NCI-H2171 treated with DMSO at 0.1 percent for 48 hours (cell line): ENCODE data around the gene GDF9.

Experiments used
- DNase-seq: peaks from one replicate; lab custom pipeline; 2025; lab: John Stamatoyannopoulos, UW

Gene GDF9

DNA sequence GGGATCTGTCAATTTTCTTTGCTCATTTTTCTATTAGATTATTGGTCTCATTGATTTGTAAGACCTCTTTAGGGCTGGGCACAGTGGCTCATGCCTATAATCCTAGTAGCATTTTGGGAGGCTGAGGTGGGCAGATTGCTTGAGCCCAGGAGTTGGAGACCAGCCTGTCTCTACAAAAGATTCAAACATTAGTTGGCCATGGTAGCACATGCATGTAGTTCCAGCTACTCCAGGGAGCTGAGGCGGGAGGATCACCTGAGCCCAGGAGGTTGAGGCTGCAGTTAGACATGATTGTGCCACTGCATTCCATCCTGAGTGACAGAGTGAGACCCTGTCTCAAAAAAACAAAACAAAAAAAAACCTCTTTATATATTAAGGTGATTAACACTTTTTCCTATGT lies 29.4 kb downstream of the GDF9 start:
- no peak for DNase-seq

DNA sequence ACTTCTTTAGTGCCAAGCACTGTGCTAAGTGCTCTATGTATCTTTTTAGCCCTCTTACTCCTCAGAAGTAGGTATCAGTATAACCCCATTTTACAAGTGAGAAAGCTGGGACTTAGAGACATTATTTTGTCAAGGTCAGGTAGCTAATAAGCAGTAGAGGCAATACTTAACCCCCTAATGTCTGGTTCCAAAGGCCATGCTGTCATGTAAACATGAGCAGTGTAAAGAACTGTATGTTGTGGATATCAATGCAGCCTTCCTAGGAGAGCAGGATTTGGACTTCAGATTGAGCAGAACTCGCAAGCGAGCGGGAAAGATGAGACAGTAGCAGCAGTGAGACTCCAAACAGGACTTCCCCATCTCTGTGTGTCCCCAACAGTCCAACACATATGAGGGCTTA lies 32.2 kb downstream of the GDF9 start:
- DNase-seq: no peak

DNA sequence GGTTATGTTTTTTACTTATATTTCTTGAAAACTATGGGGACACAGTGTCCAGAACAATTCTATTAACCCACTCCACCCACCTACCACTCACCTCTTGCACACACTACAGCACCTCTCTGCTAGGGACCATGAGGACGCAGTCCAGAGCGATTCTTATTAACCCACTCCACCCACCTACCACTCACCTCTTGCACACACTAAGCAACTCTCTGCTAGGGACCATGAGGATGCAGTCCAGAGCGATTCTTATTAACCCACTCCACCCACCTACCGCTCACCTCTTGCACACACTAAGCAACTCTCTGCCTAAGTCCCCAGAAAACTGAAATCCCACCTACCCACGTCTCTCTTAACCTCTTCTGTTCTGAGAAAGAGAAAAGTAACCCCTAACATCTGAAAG lies 33.7 kb downstream of the GDF9 start:
- no peak for DNase-seq

DNA sequence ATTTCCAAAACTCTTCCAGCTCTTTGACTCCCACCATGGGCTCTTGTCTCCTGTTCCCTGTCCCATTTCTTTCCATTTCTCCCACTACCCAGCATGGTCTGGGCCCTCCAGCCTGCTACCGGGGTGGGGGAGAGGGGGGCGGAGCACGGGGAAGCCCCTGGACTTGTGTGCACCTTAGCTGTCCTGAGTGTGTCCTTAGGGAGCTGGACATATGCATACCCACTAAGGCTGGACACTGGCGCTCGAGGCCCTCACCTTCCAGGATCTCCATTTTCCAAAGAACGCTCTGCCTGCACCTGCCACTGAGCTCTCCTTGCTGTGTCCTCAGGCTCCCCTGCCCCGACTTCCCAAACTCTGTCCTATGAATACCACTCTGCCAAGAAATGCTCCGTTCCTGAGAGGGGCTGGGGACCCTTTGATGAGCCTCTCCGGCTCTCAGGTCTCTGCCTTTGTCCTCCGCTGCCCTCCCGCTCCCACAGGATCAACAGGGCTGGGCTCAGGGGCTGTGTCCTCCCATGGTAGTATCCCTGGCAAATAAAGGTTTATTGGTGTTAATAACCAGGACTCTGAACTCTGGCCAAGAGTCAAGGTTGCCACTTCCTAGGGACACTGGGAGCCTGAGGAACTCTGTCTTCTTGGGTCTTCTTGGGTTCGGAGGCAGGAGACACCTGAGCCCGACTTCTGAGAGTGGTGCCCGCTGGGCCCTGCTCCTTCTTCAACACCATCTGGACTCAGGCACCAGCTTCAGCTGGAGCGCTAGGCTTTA lies 35.0 kb downstream of the GDF9 start:
- DNase-seq: no peak

DNA sequence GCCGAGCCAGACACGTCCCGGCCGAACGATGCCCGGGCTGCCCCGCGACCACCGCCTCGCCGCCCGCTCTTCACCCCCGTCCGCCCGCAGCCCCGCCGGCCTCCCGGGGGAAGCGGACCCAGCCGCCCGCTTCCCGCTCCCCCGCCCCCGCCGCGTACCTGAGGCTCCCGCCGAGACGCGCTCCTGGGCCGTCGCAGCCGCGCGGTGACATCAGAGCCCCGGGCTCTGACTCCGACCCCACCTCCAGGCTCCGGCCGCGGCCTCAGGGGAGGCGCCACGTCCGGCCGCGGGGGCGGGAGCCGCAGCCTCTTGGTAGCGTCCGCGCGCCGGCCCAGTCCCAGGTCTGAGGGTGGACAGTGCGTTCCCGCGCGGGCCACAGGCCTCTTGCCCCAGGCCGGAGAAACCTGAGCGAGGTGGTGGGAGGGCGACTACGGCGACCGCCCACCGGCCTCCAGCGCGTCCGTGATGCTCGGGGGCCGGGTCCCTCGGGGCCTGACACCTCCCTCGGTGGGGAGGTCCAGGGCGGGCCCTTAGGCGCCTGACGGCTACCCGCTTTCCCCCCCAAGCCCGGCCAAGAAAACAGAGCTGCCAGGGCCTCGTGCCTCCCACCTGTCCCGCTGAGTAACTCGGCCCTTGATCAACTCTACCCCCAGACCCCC lies 35.7 kb downstream of the GDF9 start, which contains the start of gene SHROOM1:
SHROOM1 (minus strand) TSS at position 212 of the 659 bp plus-strand sequence. CDS start 4,507 bp downstream, outside the sequence.
- DNase-seq: no peak

DNA sequence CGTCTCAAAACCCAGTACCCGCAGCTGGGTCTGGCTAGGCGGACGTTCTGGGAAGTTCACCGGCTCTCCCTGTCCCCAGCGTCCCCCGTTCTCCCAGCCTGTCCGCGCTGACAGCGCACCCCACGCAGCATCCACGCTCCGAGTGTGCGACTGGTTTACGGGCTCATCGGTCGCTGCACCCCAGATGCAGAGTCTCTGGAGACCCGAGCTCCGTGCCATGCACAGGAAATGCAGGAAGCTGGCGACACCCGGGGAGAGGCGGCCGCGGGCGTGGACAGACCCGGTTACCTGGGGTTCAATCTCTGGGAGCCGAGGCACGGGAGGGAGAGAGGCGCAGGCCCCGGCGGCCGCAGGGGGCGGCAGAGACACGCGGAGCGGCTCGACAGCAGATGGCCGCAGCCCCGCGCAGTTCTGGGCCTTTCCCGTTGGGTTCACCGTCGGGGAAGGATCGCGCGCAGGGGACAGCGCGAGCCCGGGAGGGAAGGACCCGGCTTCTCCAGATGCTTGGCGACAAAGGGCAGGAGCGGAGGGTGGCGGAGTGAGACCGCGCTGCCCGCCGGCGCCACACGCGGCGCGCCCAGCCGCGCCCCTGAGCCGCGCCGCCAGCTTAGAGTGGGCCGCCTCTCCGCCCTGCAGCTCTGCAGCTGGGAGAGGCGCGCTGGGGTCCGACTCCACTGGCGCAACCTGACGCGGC lies 36.4 kb downstream of the GDF9 start:
- DNase-seq: peak; percentile 44

DNA sequence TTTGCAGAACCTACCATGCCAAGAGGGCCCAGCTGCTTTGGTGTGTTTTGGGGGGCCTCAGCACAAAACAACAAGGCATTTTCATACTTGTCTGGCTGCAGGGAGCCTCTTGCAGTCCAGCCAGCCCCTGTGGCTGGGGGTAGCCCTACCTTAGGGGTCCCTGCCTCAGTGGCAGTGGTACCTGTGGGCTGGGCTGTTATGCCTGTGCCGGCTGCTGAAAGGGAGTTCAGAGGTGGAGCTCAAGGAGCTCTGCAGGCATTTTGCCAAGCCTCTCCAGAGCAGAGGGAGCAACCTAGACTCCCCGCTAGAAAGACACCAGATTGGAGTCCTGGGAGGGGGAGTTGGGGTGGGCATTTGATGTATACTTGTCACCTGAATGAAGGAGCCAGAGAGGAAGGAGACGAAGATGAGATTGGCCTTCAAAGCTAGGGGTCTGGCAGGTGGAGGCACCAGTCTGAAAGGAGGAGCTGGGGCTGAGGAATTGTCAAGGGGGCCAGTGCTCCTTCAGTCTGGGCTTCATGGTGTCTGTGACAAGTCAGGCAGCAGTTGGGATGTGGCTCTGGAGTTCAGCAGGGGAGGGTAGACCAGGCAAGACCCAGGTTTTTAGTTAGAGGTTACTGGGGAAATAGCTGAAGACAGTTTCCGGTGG lies 37.3 kb downstream of the GDF9 start:
- peak; percentile 56 for DNase-seq

DNA sequence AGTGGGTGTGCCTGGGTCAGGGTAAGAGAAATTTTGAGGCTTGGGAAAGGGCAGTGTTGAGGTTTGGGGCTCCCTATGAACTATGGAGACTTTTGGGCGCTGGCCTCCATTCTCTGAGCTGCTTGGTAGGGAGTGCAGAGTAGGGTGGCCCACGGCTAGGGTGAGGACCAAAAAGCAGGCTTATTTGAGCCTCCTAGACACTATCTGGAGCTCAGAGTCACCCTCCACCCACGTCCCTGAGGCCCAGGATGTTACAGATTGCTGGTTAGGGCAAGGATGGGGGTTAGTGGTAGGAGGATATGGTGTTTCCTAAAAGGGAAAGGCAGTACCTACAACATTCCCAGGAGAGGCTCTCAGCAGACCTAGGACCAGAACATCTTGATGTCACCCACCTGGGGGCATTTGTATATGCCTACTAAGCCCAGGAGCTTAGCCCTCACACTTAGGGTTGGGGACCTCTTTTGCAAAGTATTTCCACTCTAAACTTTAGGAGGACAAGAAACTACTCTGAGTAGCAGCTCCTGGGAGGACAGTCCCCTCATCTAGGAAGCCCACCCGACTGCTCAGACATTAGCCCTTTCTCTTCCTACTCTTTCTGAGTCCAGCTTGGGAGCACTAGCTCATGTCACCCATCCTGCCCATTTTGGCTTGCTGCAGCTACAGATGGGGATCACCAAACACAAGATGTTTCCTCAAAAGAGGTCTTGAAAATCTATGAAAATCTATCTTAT lies 38.2 kb downstream of the GDF9 start:
- DNase-seq: no peak

DNA sequence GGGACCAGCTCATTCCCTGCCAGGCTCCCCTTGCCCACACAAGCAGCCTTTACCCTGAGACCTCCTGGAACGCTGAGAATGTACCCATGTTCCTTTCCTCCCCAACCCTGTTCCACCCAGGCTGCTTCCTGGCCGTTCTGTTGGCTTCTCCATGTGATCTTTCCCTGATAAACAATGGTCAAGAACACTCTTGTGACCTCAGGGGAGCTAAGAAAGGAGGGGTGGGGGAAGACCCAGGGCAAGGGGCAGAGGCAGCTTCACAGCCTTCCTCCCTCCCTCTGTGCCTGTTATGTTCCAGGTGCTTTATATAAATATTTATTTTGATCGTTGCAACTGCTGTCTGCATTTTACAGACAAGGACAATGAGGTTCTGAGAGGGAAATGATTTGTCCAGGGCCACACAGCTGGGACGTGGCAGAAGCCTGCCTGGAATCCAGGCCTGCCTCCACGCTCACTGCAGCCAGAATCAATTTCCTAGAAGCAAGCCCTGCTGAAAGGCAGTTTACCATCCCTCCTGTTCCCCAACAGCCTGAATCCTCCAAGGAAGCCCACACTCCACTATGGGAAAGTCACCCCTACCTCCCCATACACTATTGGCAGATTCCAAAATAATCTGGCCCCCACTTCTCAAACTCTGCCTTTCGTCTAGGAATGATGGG lies 39.7 kb downstream of the GDF9 start:
- DNase-seq: no peak

DNA sequence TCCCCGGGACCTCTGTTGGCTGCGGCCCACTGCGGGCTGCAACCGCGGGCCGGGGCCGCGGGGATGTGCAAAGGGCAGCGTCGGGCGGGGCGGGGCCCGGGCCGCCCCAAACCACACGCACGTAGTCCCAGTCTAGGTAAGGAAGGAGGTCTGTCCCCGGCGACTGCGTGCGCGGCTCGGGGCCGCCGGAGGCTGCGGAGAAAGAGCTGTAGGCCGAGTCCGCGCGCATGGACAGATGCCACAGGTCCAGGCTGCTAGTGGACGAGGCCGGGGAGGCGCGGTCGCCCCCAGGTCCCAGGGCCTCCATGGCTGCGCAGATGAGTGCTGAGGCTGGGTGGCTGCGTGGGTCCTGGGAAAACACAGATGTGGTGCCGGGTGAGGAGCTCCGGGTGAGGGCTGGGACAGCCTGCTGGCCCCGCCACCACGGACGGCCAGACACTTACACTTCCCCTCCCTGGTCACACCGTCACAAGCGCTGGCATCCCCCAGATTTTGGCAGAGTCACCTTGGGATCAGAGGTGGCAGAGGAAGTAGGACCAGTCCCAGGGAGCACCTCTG lies 40.4 kb downstream of the GDF9 start:
- no peak for DNase-seq

DNA sequence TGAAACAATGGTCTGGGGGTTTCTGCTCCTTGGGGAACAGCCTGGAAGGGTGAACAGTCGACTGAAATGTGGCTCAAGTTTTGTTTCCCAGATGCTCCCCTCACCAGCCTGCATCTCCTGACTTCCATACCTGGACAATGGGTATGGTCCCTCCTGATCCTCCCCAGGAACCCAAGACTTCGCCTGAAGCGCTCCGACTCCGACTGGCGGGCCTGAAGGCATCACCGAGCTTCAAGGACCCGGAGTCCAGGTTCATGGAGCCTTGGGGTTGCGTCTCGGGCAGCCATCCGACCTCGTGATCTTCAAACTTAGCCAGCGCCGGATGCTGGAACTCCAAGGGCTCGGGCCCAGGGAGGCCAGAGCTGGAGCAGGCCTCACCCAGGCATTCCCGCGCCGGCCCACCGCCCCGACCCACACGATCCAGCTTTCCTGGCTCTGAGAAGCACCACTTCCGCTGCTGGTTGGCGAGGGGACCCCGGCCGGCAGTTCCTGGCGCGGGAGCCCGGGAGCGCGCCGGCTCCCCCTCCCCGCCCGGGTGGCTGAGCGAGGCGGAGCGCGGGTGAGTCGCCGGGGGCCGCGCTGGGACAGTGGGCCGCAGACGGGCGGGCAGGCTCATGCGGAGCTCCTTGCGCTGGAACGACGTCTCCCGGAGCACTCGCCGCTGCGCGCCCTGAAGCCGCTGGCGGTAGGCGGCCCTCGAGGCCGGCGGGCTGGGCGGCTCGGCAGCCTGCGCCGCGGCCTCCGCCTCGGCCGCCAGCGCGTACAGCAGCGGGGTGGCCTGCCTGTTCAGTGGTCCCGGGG lies 41.0 kb downstream of the GDF9 start:
- DNase-seq: no peak

DNA sequence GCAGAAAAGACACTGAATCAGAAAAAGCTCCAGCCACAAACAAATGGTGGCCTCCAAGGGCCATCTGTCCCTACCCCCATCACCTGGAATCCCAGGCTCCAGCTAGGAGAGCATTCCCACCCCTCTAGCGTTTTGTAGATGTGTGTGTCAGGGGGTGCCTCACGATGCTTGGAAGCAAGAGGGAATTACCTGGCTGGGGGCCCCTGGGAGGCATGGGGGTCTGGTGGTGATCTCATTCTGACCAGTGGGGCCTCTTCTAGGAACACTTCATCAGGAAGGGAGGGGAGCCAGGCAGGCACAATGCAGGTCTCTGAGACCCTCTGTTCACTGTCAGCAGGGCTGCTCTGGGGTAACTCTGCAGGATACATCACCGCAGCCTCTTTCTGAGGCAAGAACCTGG lies 41.8 kb downstream of the GDF9 start:
- DNase-seq: no peak

DNA sequence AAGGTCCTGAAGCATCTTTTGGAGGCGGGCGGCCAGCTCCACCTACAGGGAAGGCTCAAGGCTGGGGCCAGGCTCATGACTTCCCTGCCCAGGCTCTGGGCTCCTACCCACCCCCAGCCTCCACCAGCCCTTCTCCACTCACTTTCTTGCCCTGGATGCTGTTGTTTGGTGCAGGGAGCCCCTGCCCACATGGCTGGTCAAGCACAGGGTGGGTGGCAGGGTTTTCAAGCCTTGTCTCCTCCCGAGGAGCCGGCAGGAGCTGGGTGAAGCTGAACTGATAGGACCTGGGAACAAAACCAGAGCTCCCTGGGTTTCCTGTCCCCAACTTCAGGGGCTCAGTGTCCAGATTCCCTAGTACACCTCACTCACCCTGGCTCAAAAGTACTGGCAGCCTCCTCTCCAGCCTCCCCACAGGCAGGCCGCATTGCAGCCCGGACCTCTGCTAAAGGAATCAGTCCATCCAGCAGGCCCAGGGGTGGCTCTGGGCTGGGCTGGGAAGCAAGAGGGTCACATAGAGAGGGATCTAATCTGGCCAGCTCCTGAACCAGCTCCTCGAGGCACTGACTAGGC lies 42.7 kb downstream of the GDF9 start:
- no peak for DNase-seq

DNA sequence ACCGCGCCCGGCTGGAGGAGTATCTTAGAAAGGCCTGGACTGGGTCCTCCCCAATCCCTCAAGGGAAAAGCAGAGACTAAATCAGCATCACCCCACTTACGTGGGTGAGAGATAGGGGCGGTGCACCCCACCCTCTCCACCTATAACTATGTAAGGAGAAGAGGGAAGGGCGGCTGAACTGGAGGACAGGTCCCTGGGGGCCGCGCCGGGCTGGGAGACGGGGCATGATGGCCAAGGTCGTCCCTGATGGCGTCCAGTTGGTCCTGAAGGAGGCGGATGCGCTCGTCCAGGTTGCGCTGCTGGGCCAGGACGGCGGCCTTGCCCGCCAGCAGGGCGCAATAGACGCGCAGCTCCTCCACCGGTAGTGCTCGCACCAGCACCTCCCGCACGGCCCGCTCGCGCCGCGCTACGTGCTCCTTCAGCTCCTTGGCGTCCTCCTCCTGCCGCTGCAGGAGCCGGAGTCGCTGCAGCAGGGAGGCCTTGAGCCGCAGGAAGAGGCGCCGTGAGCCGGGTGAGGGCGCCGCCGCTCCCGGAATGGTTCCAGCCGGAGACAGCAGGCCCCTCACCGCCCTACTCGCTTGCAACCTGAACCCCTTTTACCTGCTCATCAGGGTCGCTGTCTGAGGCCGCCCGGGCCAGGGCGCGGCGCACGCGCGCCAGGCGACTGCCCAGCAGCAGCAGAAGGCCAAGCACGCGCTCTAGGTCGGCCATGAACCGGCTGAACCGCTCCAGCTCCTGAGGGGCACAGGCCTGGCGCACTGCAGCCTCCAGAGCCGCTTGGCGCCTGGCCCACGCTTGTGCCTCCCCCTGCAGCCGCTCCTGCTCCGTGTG lies 43.4 kb downstream of the GDF9 start:
- no peak for DNase-seq

DNA sequence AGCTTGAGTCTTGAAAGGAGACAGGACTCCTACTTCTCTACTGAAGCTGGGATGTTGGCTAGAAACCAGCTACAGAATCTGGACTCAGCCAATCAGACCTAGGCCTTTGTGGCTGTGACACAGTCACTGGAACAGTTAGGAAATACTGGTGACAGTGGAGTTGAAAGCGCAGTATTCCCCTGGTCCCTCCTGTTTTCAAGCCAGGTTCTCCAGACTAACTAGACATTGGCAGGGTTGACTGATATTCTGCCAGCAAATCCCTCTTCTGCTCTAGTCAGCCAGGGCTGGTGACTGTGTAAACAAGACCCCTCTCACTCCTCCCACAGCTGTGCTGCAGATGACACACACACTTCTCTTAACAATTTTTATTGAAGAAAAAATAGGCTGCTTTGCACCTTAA lies 44.5 kb downstream of the GDF9 start:
- peak; percentile 53 for DNase-seq

DNA sequence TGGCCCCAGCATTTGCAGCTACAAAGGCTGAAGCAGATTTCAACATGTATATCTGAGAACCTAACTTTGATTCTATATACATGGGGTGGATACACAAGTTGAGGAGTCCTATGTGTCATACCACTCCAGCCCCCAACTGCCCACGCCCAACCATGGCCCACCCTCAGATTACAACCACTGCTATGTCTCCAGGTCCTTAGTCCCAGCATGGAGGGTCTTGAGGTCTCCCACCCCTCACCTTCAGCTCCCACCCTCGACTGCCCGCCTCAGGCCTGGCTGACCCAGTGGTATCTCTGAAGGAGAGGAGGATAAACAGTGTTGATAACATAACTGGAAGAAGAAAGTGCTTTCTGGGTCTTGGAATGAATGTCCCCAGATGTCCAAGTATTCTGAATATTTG lies 44.9 kb downstream of the GDF9 start:
- DNase-seq: no peak

DNA sequence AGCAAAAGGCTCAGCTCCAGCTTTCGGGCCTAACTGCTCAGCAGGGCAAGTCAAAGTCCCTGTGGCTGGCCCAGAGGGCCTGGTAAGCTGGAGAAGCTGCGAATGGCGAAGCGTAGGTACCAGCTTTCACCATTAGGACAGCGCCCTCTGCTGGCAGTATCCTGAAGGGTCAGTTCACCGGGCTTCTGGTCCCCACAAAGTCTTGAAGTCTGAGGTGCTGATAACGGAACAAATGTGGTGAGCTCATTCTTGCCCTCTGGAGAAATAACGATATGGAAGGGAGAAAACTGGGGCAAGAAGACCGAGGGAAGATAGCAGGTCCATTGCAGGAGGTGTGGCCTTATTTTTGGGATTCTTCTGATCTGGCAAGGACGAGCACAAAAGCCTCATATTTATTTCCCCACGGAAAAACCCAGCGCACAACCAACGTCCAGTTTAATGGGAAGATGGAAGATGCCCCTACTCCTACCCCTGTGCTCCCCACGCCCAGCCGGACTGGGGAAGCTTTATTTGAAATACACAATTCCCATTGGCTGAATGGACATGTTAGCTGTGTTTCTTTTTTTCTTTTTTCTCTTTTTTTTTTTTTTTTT lies 46.0 kb downstream of the GDF9 start:
- peak; percentile 53 for DNase-seq

DNA sequence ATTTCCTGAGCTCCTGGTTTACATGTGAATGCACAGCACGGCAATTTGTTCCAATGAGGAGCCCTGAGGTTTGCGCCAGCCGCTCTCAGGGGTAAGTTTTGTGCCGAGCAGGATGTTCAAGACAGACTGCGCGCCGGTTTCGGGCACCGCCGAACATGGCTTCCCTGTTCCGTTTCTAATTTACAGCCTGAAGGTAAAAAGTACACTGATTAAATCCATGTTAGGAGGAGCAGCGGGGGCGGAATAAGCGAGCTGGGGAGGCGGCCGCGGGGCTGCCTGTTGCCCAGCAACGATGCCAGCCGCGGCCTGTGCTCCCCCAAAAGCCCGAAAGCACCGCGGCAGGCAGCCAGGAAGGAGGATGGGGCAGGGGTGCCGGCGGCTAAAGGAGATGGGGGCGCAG lies 46.8 kb downstream of the GDF9 start:
- no peak for DNase-seq

DNA sequence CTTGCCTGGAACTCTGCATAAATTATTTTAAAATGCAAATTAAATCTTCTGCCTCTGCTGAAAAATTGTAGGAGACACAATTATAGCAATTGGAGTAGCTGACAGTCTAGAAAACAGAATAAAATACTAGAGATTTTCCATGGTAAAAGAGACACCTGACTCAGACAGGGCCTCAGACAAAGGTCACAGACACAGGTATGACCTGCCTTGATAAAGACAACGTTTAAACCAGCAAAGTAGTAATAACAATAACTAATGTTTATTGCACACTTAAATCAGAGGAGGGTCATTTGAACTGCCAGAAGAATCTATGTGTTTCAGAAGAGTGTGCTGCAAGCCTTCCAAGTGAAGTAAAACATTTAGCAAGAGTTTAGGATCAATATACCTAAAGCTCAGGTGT lies 49.3 kb downstream of the GDF9 start:
- no peak for DNase-seq
